Erythroblast (primary cell): Measurements from ENCODE around the gene WDR4.

Experiments used
- GATA1 ChIP-seq: IDR thresholded peaks from 2 replicates; pipeline ENCODE4 v1.6.1; 2011; ENCODE audit warnings: low read depth, mild to moderate bottlenecking, control low read depth, low read length, moderate library complexity
- POLR2A ChIP-seq: IDR thresholded peaks from 2 replicates; pipeline ENCODE4 v1.6.1; 2011; ENCODE audit warnings: mild to moderate bottlenecking, low read length

DNA sequence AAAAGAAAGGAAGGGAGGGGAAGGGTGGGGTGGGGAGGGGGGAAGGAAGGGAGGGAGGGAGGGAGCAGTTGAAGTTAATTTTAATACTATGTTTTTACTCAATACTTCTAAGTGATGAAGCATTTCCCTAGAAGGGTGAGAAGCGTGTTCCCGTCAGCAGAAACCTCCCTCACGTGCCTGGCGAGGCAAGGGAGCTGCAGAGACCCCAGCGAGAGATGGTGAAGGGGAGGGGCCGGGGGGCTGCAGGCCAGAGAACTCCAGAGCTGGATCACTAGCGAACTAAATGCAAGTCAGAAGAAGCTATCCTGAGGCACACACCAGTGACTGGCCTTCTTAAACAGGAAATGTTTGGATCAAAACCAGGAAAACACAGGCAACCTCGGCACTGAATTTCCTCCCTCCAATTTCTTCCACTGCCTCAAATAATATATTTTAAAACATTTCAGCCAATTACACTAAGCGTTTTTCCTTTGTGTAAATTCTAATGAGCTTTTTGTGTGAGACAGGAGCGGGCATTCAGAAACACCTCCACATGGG lies 18.0 kb downstream of the WDR4 start:
- TF ChIP-seq POLR2A: no peak
- no peak for TF ChIP-seq GATA1
